Nephron (organoid): ENCODE results near the gene DDA1.
A peak's percentile ranks its signal among the peaks of the same experiment; 100 is the strongest.

ENCODE experiments used
- H3K27ac Mint-ChIP-seq, 3 experiments: 2 replicates each; pipeline ENCODE4 v1.8.0; 2020; ENCODE audit warnings: mixed read lengths in 3 of 3, mild to moderate bottlenecking in 2 of 3, moderate library complexity in 1 of 3
- H3K27me3 Mint-ChIP-seq: 2 replicates; pipeline ENCODE4 v1.8.0; 2021; ENCODE audit warnings: low read depth, mild to moderate bottlenecking, moderate library complexity, mixed read lengths
- H3K36me3 Mint-ChIP-seq: 2 replicates; pipeline ENCODE4 v1.8.0; 2020; ENCODE audit warnings: low read depth, mixed read lengths
- H3K4me1 Mint-ChIP-seq: 2 replicates; pipeline ENCODE4 v1.8.0; 2020; ENCODE audit warnings: mixed read lengths
- H3K4me3 Mint-ChIP-seq, 3 experiments: 2 replicates each; pipeline ENCODE4 v1.8.0; 2020; ENCODE audit warnings: mild to moderate bottlenecking in 3 of 3, mixed read lengths in 3 of 3, moderate library complexity in 2 of 3
- H3K9me3 Mint-ChIP-seq: 2 replicates; pipeline ENCODE4 v1.8.0; 2020; ENCODE audit warnings: mixed read lengths
- CTCF ChIP-seq, 3 experiments: fragments of 200-600 bp; sonication (generic); IDR thresholded peaks; one replicate each; pipeline ENCODE4 v1.5.0; 2021; ENCODE audit warnings: antibody characterized with exemption in 3 of 3; ENCODE audit not compliant: unreplicated experiment in 3 of 3

DDA1 gene

DNA sequence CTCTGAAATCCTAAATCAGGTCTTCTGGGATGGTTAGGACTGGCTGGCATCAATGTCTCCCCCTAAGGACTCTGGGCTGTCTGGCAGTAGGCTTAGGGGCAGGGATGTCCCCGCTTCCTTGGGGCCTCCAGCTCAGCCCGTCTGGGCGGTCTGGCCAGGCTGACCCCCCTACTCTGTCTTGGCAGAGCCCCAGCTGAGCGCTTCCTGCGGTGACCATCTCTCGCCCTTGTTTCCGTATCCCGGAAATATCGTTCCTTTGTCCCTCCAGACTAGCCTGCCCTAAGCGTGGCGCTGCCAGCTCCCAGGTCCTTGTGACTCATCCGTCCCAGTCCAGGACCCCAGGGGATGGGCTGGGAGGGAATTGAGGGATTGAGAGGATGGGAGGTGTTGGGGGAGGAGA is 39.3 kb downstream of the DDA1 start:
- H3K4me1 Mint-ChIP-seq: peaks cover 15% of the 10 kb centered on the region
- no peaks in the 10 kb centered on the region for H3K9me3 Mint-ChIP-seq
- H3K27me3 Mint-ChIP-seq: peaks cover 8% of the 10 kb centered on the region
- no peaks in the 10 kb centered on the region for H3K36me3 Mint-ChIP-seq
- no peak for TF ChIP-seq CTCF (IDR thresholded peaks at IDR 0.05; ENCODE audit: unreplicated experiment in 3 of 3)
- H3K27ac Mint-ChIP-seq: peak overlapping the region; percentile 85 to 95 (median 87)
- peak overlapping the region; percentile 58 to 79 (median 62) for H3K4me3 Mint-ChIP-seq

- Mint-ChIP-seq H3K27me3 (peaks cover 8% of the 10 kb centered on the region), H3K4me3 (no peak overlapping the region), H3K27ac (no peak overlapping the region), H3K4me1 (peaks cover 15% of the 10 kb centered on the region), H3K9me3 (no peaks in the 10 kb centered on the region), H3K36me3 (no peaks in the 10 kb centered on the region)
- TF ChIP-seq CTCF (IDR thresholded peaks at IDR 0.05; ENCODE audit: unreplicated experiment in 3 of 3): no peak
Measured at GRCh38 chr19:17351815-17352435, 42.6 kb downstream of the DDA1 start.

- H3K4me1 Mint-ChIP-seq: peaks cover 10% of the 10 kb centered on the region
- TF ChIP-seq CTCF (IDR thresholded peaks at IDR 0.05; ENCODE audit: unreplicated experiment in 3 of 3): no peak
- H3K27ac Mint-ChIP-seq: peak overlapping the region; percentile 42 to 57 (median 54)
- H3K27me3 Mint-ChIP-seq: peaks cover 4% of the 10 kb centered on the region
- no peaks in the 10 kb centered on the region for H3K36me3 Mint-ChIP-seq
- H3K9me3 Mint-ChIP-seq: no peaks in the 10 kb centered on the region
- no peak overlapping the region for H3K4me3 Mint-ChIP-seq
Measured at GRCh38 chr19:17352608-17353280, 43.4 kb downstream of the DDA1 start.

DNA sequence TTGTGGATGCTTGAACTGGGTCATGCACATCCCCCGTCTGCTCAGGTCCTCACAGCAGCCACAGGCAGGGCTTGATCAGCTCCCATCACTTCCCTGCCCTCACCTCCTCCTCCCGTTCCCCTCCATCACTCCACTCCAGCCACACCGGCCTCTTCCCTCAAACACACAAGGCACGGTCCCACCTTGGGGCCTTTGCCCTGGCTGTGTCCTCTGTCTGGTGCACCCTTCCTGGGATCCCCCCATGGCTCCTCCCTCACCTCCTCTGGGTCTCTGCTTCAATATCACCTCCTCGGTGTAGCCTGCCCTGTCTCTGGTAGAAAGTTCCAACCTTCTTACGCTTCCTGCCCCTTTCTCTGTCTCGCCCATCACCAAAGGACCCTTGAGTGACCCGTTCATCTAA is 44.0 kb downstream of the DDA1 start:
- peaks cover 7% of the 10 kb centered on the region for H3K4me1 Mint-ChIP-seq
- H3K27me3 Mint-ChIP-seq: no peaks in the 10 kb centered on the region
- no peaks in the 10 kb centered on the region for H3K36me3 Mint-ChIP-seq
- H3K9me3 Mint-ChIP-seq: no peaks in the 10 kb centered on the region
- H3K4me3 Mint-ChIP-seq: no peak overlapping the region
- peak overlapping the region; percentile 6 to 54 (median 42) for H3K27ac Mint-ChIP-seq
- TF ChIP-seq CTCF (IDR thresholded peaks at IDR 0.05; ENCODE audit: unreplicated experiment in 3 of 3): no peak

GRCh38 chr19:17357078-17357666 is 47.8 kb downstream of the DDA1 start:
- H3K27ac Mint-ChIP-seq: no peak overlapping the region
- H3K27me3 Mint-ChIP-seq: no peaks in the 10 kb centered on the region
- no peaks in the 10 kb centered on the region for H3K4me1 Mint-ChIP-seq
- H3K36me3 Mint-ChIP-seq: peaks cover 3% of the 10 kb centered on the region
- TF ChIP-seq CTCF (IDR thresholded peaks at IDR 0.05; ENCODE audit: unreplicated experiment in 3 of 3): no peak
- no peaks in the 10 kb centered on the region for H3K9me3 Mint-ChIP-seq
- H3K4me3 Mint-ChIP-seq: no peak overlapping the region
